HG02763 (cell line): ENCODE data around the gene SUN5.
"Not testable (repeated sequence)": the region's sequence is repeated elsewhere in the genome, so short reads cannot be mapped to it uniquely, and the experiment has no call there.

ENCODE experiments used
- ATAC-seq: cut with Tn5 transposase; IDR thresholded peaks from one replicate; pipeline ENCODE4 v1.9.1; 2021; ENCODE audit warnings: mild to moderate bottlenecking, moderate library complexity; ENCODE audit not compliant: unreplicated experiment

Gene SUN5

DNA sequence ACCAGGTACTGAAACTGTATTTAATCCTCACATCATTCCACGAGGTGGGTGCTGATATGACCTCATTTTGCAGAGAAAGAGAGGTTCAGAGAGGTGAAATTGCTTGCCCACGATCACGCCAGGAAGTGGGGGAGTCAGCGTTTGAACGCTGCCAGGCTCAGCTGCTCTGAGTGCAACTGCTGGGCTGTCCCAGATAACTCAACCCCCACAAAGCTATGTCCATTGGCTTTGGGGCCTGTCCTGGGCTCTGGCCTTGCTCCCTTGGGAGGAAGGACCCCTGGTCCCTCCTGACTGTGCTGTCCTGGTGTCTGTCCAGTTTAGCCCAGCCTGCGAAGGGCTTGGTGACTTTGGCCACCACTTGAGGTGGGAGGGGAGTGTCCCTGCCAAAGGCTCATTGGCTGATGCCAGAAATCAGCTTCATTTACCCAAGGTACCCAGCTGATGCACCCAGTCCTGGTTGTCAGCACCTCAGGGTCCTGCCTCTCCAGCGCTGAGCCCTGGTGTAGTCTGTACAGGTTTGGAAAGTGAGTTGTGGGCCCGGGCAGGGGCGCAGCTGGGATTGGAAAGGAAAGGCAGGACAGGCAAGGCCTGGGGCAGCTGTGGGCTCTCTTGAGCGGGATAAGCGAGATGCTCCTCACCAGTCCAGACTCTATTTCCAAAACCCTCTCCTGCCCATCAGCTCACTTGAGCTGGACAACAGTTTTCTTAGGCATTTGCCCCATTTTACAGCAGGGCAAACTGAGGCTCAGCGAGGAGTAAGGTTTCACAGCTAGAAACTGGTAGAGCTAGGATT is 38.5 kb downstream of the SUN5 start:
- ATAC-seq = no peak

DNA sequence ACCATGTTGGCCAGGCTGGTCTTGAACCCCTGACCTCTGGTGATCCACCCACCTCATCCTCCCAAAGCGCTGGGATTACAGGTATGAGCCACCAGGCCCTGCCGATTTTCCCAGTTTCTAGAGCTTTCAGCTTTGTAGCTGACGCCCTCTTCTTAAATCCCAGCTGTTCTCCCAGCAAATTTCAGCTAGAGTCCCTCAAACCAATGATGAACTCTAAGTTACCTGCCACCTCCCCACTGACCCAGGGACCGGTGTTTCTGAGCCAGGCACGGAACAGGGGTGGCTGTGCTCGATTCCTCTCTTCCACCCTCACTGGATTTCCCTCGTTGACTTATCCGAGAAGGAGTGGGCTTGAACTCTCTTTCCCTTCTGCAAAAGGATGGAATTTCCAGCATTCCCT is 39.1 kb downstream of the SUN5 start:
- no peak for ATAC-seq

DNA sequence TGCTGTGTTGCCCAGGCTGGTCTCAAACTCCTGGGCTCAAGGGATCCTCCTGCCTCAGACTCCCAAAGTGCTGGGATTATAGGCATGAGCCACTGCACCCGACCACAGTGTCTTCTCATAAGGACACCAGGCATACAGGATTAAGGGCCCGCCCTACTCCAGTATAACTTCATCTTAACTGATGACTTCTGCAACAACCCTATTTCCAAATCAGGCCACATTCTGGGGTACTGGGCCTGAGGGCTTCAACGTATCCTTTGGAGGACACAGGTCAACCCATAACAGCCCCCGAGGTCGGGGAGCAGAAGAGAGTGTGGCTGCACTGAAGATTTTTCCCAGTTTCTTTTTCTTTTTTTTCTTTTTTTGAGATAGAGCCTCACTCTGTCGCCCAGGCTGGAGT is 39.7 kb downstream of the SUN5 start:
- ATAC-seq = no peak

DNA sequence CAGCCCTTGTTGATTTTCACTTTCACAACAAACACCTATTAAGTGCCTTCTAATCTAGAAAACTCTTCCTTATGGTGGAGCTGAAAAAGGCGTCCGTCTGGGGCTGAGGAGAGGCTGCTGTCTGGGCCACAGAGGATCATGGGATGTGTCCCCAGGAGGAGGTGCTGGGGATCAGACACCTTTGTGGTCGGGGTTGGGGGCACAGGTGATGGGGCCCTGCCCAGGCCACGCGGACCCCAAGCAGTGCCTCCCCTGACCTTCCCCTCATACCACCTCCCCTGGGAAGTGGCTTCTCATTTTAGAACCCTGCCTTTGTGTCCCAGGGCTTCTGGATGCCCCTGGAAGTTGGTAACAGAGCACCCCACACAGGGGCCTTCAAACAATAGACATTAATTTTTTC is 41.1 kb downstream of the SUN5 start:
- ATAC-seq = no peak

DNA sequence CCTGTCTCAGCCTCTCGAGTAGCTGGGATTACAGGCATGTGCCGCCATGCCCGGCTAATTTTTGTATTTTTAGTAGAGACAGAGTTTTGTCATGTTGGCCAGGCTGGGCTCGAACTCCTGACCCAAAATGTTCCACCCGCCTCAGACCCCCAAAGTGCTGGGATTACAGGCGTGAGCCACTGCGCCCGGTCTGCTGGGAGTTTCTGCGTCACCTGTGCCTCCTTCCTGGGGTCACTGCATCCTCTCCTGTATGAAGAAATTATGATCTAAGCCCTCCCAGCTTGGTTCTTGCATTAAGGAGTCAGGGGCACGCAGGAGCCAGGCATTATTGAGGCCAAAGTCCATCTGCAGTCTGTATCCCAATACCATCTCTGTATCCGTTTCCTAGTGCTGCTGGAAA is 41.6 kb downstream of the SUN5 start:
- ATAC-seq = not testable (repeated sequence)

DNA sequence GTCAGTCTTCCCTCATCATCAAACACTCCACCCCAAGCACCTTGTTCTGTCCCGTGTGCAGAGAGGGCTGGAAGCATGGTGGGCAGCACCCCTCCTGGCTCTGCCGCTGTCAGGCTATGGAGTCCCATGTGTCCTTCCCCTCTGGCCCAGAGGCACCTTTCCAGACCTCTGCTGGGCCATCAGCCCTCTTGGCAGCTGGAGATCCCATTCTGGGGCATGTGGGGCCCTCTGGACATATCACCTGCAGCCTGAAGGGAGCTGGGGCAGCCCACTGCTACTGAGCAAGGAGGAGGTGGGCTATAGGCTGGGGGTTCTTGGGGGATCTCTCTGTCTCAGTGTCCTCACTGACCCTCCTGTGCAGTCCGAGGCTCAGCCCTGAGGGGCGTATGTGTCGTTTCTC is 42.2 kb downstream of the SUN5 start:
- no peak for ATAC-seq

DNA sequence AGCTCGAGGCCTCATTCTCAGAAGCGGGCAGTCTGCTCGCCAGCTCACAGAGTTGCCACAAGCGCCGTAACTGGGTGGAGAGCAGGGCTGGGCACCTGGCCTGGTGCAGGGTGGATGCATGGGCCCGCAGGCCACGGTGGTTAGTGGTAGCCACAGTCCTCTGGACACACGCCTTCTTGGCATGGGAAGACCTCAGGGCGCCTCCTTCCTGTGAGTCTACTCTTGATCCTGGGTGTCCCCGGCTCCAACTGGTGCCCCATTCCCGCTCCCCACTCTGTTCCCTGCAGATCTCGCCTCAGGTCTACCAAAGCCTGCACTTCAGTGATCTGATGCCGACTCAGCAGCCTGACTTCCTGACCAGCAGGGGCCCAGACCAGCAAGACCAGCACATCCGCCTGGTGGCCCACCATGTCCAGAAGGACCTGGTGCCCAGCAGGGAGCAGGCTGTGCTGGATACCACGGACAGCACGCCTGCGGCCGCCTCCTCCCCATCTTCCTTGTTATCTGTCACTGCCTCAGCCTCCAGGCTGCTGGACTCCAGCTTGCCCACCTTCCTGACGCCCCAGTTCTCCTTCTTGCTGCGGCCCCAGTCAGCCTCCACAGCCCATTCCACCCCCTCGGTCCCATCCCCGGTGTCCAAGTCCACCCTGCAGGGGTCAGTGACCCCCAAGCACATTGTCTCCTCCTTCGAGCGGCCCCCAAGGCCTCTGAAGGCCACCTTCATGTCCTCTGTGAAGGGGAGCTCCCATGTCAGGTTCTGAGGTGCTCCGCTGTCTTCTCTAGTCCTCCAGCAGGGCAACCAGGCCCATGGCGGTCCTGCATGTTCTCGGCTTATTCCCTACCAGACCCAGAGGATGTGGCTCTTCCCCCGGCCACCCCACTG is 43.1 kb downstream of the SUN5 start:
- no peak for ATAC-seq

DNA sequence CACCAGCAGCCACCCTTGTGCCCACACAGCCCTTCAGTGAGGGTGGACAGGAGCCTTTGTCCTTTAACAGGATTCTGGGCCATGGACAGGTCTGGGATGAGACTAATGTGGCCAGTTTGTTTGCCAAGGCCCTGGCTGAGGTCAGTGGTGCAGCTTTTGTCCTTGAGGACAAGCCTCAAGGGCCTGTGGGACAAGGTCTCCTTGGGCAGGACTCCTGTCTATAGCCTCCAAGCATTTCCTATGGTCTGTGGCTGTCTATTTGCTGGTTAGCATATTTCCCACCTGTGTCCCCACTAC is 44.1 kb downstream of the SUN5 start:
- ATAC-seq = no peak

DNA sequence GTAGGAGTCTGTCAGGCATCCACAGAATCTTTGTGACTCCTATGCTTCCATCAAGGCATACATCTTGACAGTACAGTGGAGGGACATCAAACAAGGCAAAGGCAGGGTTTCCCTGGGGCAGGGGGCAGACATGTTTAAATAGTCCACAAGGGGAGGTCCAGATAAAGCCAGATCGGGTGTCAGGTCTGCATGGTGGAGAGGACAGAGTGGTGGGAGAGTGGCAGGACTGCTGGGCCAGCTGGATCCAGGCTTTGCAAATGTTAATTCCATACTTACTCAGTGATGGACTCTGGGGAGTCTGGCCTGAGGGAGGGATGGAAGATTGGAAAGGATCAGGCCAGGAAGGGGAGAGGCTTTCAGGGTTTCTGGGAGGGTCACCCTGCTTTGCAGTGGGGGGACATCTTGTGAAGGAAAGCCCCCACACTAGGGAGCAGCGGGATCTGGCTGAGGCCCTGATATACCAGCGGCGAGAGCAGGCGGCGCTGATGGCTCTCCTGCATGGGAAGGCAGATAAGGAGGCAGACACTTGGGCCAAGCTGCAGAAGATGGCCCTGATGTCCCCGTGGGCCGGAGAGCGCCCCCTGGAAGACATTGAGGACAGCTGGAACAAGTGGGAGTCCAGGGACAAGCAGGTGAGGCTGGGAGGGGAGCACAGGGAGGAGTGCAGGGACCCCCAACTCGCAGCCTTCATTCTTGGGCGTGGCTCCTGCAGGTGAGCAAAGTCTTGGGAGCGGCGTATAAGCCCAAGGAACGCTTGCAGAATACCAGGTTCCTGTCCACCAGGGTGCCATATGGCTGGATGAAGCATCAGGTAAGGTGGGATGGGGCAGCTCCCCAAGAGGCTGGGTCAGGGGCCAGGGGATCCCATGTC is 44.6 kb downstream of the SUN5 start:
- ATAC-seq = no peak

DNA sequence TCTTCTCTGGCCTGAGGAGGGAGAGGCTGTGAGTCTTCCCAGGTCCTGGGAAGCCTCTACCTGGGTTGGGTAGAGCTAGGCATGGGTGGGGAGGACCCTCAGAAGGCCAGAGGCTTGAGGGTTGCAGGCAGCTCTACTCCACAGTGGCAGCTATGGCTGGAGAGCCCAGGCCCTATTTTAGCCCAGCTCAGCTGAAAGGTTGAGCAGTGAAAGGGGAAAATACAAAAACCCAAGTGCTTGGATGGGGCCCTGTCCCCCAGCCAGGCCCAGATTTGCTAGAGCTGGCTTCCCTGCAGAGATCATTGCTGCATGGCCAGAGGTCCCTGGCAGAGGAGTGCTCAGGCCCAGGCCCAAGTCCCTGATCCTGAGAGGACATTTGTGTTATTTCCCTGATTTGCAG is 45.7 kb downstream of the SUN5 start:
- ATAC-seq = no peak

DNA sequence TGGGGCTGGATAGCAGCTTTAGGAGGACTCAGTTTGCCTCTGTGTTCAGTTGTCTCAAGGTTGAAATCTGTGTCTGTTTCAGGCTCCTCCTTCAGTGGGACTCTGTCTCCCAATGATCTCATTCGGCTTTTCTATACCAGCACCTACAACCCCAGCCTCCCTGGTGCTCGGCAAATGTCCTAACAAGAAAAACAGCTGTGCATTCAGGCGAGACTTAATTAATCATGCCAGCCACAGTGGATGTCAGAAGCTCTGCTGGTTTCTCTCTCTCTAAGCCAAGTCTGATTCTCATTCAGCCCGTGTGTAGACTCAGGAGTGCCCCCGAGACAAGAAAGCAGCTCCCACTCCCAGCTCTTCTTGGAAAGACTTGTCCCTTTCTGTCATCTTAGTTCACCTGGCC is 46.8 kb downstream of the SUN5 start:
- no peak for ATAC-seq

DNA sequence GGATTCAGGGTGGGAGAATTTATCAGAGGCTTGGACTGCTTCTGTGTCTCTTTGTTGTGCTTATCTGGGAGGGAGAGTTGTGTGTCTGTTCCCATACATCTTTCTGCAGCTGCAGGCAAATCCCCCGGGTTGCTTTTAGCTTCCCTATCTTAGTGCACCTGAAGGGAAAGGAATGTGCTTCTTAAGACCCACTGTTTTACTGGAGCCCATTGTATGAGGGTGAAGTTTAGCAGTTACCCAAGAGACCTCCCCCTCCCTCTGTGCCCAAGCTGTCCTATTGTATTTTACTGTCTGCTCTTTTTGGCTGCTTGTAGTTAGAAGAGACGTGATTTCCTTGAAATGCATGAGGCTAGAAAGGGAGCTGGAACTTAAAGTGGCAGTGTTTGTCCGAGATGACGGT is 53.7 kb downstream of the SUN5 start:
- not testable (repeated sequence) for ATAC-seq

DNA sequence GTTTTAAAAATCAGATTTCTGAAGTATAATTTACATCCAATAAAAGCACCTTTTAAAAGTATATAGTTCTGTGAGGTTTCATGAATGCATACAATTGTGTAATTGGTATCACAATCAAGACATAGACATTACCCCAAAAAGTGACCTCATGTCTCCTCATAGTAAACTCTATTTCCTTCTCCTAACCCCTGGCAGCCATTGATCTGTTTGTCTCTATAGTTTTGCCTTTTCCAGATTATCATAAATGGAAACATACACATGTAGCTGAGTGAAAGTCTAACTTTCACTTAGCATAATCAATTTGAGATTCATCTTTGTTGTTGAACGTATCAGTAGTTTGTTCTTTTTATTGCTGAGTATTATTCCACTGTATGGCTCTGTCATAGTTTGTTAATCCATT is 57.6 kb downstream of the SUN5 start:
- ATAC-seq = no peak

DNA sequence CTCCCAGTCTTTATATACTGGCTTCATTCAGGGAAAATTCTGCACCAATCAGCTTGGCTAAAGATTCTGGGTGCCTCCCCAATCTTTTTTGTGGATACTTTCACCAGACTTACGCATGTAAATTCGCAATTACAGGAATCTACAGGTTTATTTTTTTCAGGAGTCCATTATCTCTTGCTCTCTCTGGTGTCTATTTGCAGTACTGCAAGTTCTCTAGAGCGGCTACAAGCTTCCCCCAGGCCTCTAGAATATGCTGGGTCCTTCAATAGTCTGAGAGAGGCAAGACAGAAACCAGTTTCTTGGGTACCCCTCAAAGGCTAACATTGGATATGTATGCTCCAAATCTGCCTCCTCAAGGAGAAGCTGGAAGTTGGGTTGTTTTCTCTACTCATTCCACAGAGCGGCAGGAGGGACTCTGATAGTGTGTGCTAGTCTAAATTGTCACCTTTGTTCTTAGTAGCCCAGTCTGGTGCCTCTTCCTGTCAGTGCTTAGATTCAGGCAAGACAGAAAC is 58.5 kb downstream of the SUN5 start:
- ATAC-seq = no peak

DNA sequence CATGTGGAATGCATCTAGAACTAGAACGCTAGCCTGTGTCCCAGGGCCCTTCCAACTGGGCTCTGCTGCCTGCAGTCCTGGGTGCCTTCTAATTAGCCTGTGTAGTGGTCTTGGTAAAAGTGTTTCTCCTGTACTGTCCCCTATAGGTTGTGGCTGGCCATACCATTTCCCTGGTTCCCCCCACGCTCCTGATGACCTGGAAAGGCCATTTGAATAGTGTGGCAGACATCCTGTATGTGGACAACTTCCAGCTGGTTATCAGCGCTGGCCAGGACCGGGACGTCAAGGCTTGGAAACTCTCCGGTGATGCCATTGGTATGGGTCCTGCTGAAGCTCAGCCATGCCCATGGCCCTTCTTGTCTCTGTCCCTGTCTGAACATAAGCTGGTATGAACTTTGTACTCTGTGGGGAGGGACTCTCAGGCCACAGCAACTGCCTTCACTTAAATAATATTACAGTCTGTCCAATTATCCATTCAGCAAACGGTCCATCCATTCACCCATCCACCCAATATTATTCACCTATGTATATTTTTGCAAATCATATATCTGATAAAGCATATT is 60.7 kb downstream of the SUN5 start:
- ATAC-seq = no peak

DNA sequence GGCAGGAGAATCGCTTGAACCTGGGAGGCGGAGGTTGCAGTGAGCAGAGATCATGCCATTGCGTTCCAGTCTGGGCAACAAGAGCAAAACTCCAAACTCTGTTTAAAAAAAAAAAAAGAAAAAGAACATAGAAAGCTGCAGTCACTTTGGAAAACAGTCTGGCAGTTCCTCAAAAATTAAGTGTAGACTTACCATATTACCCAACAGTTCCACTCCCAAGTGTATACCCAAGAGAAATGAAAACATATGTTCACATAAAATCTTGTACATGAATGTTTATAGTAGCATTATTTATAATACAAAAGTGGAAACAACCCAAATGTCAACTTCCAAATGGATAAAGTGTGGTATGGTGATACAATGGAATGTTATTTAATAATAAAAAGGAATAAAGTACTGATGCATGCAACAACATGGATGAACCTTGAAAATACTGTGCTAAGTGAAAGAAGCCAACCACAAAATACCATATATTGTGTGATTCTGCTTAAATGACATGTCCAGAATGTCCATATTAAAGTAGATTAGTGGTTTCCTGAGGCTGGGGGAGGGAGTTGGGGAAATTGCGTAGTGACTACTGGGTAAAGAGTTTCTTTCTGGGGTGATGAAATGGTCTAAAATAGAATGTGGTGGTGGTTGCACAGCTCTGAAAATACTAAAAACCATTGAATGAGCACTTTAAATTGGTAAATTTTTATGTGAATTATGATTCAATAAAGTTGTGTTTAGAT is 62.9 kb downstream of the SUN5 start:
- ATAC-seq = no peak

DNA sequence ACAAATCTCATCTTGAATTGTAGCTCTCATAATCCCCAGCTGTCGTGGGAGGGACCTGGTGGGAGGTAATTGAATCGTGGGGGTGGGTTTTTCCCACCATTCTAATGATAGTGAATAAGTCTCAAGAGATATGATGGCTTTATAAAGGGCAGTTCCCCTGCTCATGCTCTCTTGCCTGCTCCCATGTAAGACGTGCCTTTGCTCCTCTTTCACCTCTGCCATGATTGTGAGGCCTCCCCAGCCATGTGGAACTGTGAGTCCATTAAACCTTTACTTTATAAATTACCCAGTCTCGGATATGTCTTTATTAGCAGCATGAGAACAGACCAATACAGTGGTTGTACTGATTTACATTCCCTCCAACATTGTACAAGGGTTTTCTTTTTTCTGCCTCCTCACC is 69.7 kb downstream of the SUN5 start:
- ATAC-seq = no peak
